Peyer's patch (tissue), 4 donors: Measurements from ENCODE around the gene WNT3A. TPM values are rescaled to one million over a fixed set of nuclear protein-coding genes. Genes with fewer than 3 reads are reported as not detected.
A peak's percentile ranks its signal among the peaks of the same experiment; 100 is the strongest.

Source experiments
- DNase-seq, 3 donors: peaks; one replicate each; pipeline ENCODE4 v3.0.0-alpha.2; 2017 to 2019
- H3K27ac ChIP-seq, 4 donors: fragments of 200-600 bp; sonication (generic); one replicate each; pipeline ENCODE4 v1.5.1; 2016 to 2019
- H3K27me3 ChIP-seq, 2 donors: fragments of 200-600 bp; sonication (generic); one replicate each; pipeline ENCODE4 v1.5.1; 2019
- H3K36me3 ChIP-seq, 3 donors: fragments of 200-600 bp; sonication (generic); one replicate each; pipeline ENCODE4 v1.5.1; 2016 to 2019
- H3K4me1 ChIP-seq, 4 donors: fragments of 200-600 bp; sonication (generic); one replicate each; pipeline ENCODE4 v1.5.1; 2016 to 2019
- H3K4me3 ChIP-seq, 4 donors: fragments of 200-600 bp; sonication (generic); 1 replicate in 3 of 4; 2 replicates in 1 of 4; pipeline ENCODE4 v1.5.1; 2016 to 2019; ENCODE audit warnings: mild to moderate bottlenecking in 1 of 4
- H3K9me3 ChIP-seq, 4 donors: fragments of 200-600 bp; sonication (generic); one replicate each; pipeline ENCODE4 v1.5.1; 2016 to 2019; ENCODE audit warnings: mild to moderate bottlenecking in 1 of 4
- CTCF ChIP-seq, 6 experiments: fragments of 450-650 bp in 4 of 6; fragments of 200-600 bp in 2 of 6; sonication (generic) in 1 of 6; IDR thresholded peaks; one replicate each; pipeline ENCODE4 v1.5.1; 2017 to 2019; ENCODE audit warnings: antibody characterized with exemption in 6 of 6, mild to moderate bottlenecking in 3 of 6, moderate library complexity in 1 of 6
- POLR2A ChIP-seq, 2 donors: fragments of 450-650 bp; IDR thresholded peaks; one replicate each; pipeline ENCODE4 v1.5.1; 2017; ENCODE audit warnings: antibody characterized with exemption in 2 of 2, mild to moderate bottlenecking in 2 of 2, moderate library complexity in 2 of 2
- small RNA-seq, 2 donors: library from RNA; depleted of rRNA; stranded (forward); fragments of <200 nt; gene quantifications; one replicate each; pipeline ENCODE3, GENCODE V24; 2016
- total RNA-seq, 4 donors: library from RNA; depleted of rRNA; stranded (reverse); fragments of >200 nt; gene quantifications; one replicate each; pipeline ENCODE4 v1.1.0, GENCODE V29; 2016

The WNT3A gene
- total RNA-seq, 4 donors from 2014 or later: not detected

- Histone ChIP-seq H3K4me3 (peak within 1 kb of the TSS; percentile 87 to 96 (median 94)), H3K9me3 (no peaks in the 10 kb centered on the region), H3K4me1 (peaks cover 0 to 24% (median 11%) of the 10 kb centered on the region in 4 donors), H3K27me3 (no peaks in the 10 kb centered on the region), H3K36me3 (peaks cover 0 to 22% (median 0%) of the 10 kb centered on the region in 3 donors), H3K27ac (peak within 1 kb of the TSS; percentile 91 to 97 (median 92))
- peak; percentile 99 to 100 (median 99) for DNase-seq
- peak; percentile 96 for TF ChIP-seq POLR2A (IDR thresholded peaks at IDR 0.05)
- TF ChIP-seq CTCF (IDR thresholded peaks at IDR 0.05): no peak
These were observed 102.5 kb downstream of the WNT3A start, which contains the start of gene MRPL55 for GRCh38 chr1:228109073-228109961. Gene MRPL55 (minus strand): TSS chr1:228109299. CDS start chr1:228108260, 1,039 bp downstream.

- no peaks in the 10 kb centered on the region for H3K27me3 ChIP-seq
- H3K9me3 ChIP-seq: no peaks in the 10 kb centered on the region
- no peak for DNase-seq
- peak overlapping the region; percentile 91 to 97 (median 92) for H3K27ac ChIP-seq
- no peak for TF ChIP-seq CTCF (IDR thresholded peaks at IDR 0.05)
- no peak for TF ChIP-seq POLR2A (IDR thresholded peaks at IDR 0.05)
- H3K4me3 ChIP-seq: peak overlapping the region; percentile 87 to 96 (median 94)
- peaks cover 0 to 22% (median 0%) of the 10 kb centered on the region in 3 donors for H3K36me3 ChIP-seq
- H3K4me1 ChIP-seq: peaks cover 0 to 24% (median 11%) of the 10 kb centered on the region in 4 donors
These were observed 103.2 kb downstream of the WNT3A start for GRCh38 chr1:228109962-228110488.

GRCh38 chr1:228110556-228110955, 103.8 kb downstream of the WNT3A start:
- peak in 1 of 3 donors; percentile 6 for DNase-seq
- no peaks in the 10 kb centered on the region for H3K9me3 ChIP-seq
- peaks cover 0 to 21% (median 0%) of the 10 kb centered on the region in 3 donors for H3K36me3 ChIP-seq
- peaks cover 0 to 24% (median 11%) of the 10 kb centered on the region in 4 donors for H3K4me1 ChIP-seq
- TF ChIP-seq CTCF (IDR thresholded peaks at IDR 0.05): no peak
- no peak for TF ChIP-seq POLR2A (IDR thresholded peaks at IDR 0.05)
- H3K27ac ChIP-seq: no peak overlapping the region
- no peak overlapping the region for H3K4me3 ChIP-seq
- H3K27me3 ChIP-seq: no peaks in the 10 kb centered on the region

Small RNA genes lying within 50 kb of the gene (small RNA-seq; reads per million reads assigned to genes)
- gene SEPT14P17: 0 reads per million in 2 donors

Other genes with a start within 250 kb of the WNT3A start
- gene PRSS38, start 191.3 kb upstream of the WNT3A start, total RNA-seq: not detected
- gene WNT9A, start 59.1 kb upstream of the WNT3A start, total RNA-seq: 1 to 10 TPM in 3 of 4 donors, under 1 TPM in 1; 0.83 to 3.5 (median 2.6) TPM
- gene ARF1, start 75.7 kb downstream of the WNT3A start, total RNA-seq: 100 to 1,000 TPM; 243 to 434 (median 392) TPM
- gene C1orf35, start 96.3 kb downstream of the WNT3A start, total RNA-seq: 10 to 100 TPM in 3 of 4 donors, 1 to 10 TPM in 1; 6.0 to 19.8 (median 16.2) TPM
- 10 to 100 TPM; 70.1 to 99.6 (median 80.8) TPM for gene MRPL55, start 102.3 kb downstream of the WNT3A start, total RNA-seq
- 100 to 1,000 TPM; 206 to 232 (median 224) TPM for gene GUK1, start 133.3 kb downstream of the WNT3A start, total RNA-seq
- under 1 TPM in 2 of 4 donors, not detected in 2; 0.88 to 0.94 TPM for gene GJC2, start 142.9 kb downstream of the WNT3A start, total RNA-seq
- gene IBA57, start 158.8 kb downstream of the WNT3A start, total RNA-seq: 10 to 100 TPM in 2 of 4 donors, 1 to 10 TPM in 2; 8.2 to 11.8 (median 10.3) TPM
- 100 to 1,000 TPM in 1 of 4 donors, 10 to 100 TPM in 2, 1 to 10 TPM in 1; 5.8 to 136 (median 34.4) TPM for gene OBSCN, start 201.0 kb downstream of the WNT3A start, total RNA-seq